GF-D8 (cell line): Measurements from ENCODE around the gene MRPL14.
"Not testable (repeated sequence)": the region's sequence is repeated elsewhere in the genome, so short reads cannot be mapped to it uniquely, and the experiment has no call there.

ENCODE experiments used
- DNase-seq: peaks from one replicate; lab custom pipeline; 2025; lab: John Stamatoyannopoulos, UW

Gene MRPL14

GRCh38 chr6:44149369-44150012, 22.2 kb upstream of the MRPL14 start:
- DNase-seq, result no peak

- DNase-seq, result no peak
Observed at GRCh38 chr6:44148306-44148705, 21.1 kb upstream of the MRPL14 start.

- no peak for DNase-seq
Observed at GRCh38 chr6:44147256-44147655, 20.0 kb upstream of the MRPL14 start.

- no peak for DNase-seq
Observed at GRCh38 chr6:44146685-44147084, 19.4 kb upstream of the MRPL14 start.

- no peak for DNase-seq
Observed at GRCh38 chr6:44145839-44146238, 18.6 kb upstream of the MRPL14 start.

- not testable (repeated sequence) for DNase-seq
Observed at GRCh38 chr6:44144536-44144935, 17.3 kb upstream of the MRPL14 start.

GRCh38 chr6:44143731-44144130, 16.5 kb upstream of the MRPL14 start:
- no peak for DNase-seq

GRCh38 chr6:44142835-44143234, 15.6 kb upstream of the MRPL14 start:
- DNase-seq, result no peak

- DNase-seq, result no peak
Observed at GRCh38 chr6:44139351-44139743, 12.1 kb upstream of the MRPL14 start.

GRCh38 chr6:44138717-44139350, 11.6 kb upstream of the MRPL14 start:
- DNase-seq, result no peak

GRCh38 chr6:44135875-44136274, 8.6 kb upstream of the MRPL14 start:
- DNase-seq, result no peak

- no peak for DNase-seq
Observed at GRCh38 chr6:44135173-44135758, 8.0 kb upstream of the MRPL14 start.

GRCh38 chr6:44133981-44134711, 6.9 kb upstream of the MRPL14 start:
- no peak for DNase-seq

- no peak for DNase-seq
Observed at GRCh38 chr6:44133003-44133931, 6.0 kb upstream of the MRPL14 start.

- DNase-seq, result no peak
Observed at GRCh38 chr6:44132476-44132875, 5.2 kb upstream of the MRPL14 start.

- DNase-seq, result no peak
Observed at GRCh38 chr6:44131892-44132291, 4.6 kb upstream of the MRPL14 start.

- DNase-seq, result no peak
Observed at GRCh38 chr6:44129841-44130322, 2.6 kb upstream of the MRPL14 start.

- DNase-seq, result no peak
Observed at GRCh38 chr6:44128020-44128917, 1.0 kb upstream of the MRPL14 start.

GRCh38 chr6:44126320-44127149, 717 bp downstream of the MRPL14 start:
- no peak for DNase-seq

- DNase-seq, result no peak
Observed at GRCh38 chr6:44123544-44123943, 3.7 kb downstream of the MRPL14 start.
